Muscle layer of duodenum (tissue), 2 donors: ENCODE data around the gene CRAMP1.
A peak's percentile ranks its signal among the peaks of the same experiment; 100 is the strongest.

ENCODE experiments used
- H3K27ac ChIP-seq: one replicate; pipeline ENCODE4 v1.7.0; 2013; ENCODE audit warnings: mild to moderate bottlenecking, low read length
- H3K27me3 ChIP-seq: one replicate; pipeline ENCODE4 v1.7.0; 2013; ENCODE audit warnings: low read depth, mild to moderate bottlenecking, control low read depth, low read length
- H3K36me3 ChIP-seq, 2 donors: one replicate each; pipeline ENCODE4 v1.7.0; 2013; ENCODE audit warnings: low read length in 2 of 2, control low read depth in 1 of 2, mild to moderate bottlenecking in 1 of 2; ENCODE audit not compliant: insufficient read depth in 2 of 2, control insufficient read depth in 1 of 2
- H3K4me1 ChIP-seq, 2 donors: one replicate each; pipeline ENCODE4 v1.7.0; 2013; ENCODE audit warnings: low read length in 2 of 2, mild to moderate bottlenecking in 2 of 2, control low read depth in 1 of 2, moderate library complexity in 1 of 2; ENCODE audit not compliant: insufficient read depth in 2 of 2, control insufficient read depth in 1 of 2
- H3K4me3 ChIP-seq, 2 donors: one replicate each; pipeline ENCODE4 v1.7.0; 2013; ENCODE audit warnings: low read length in 2 of 2, low read depth in 1 of 2, mild to moderate bottlenecking in 1 of 2
- H3K9me3 ChIP-seq, 2 donors: one replicate each; pipeline ENCODE4 v1.7.0; 2013; ENCODE audit warnings: low read length in 2 of 2, control low read depth in 1 of 2, mild to moderate bottlenecking in 1 of 2; ENCODE audit not compliant: control insufficient read depth in 1 of 2
- donor health status: healthy.

CRAMP1 gene

DNA sequence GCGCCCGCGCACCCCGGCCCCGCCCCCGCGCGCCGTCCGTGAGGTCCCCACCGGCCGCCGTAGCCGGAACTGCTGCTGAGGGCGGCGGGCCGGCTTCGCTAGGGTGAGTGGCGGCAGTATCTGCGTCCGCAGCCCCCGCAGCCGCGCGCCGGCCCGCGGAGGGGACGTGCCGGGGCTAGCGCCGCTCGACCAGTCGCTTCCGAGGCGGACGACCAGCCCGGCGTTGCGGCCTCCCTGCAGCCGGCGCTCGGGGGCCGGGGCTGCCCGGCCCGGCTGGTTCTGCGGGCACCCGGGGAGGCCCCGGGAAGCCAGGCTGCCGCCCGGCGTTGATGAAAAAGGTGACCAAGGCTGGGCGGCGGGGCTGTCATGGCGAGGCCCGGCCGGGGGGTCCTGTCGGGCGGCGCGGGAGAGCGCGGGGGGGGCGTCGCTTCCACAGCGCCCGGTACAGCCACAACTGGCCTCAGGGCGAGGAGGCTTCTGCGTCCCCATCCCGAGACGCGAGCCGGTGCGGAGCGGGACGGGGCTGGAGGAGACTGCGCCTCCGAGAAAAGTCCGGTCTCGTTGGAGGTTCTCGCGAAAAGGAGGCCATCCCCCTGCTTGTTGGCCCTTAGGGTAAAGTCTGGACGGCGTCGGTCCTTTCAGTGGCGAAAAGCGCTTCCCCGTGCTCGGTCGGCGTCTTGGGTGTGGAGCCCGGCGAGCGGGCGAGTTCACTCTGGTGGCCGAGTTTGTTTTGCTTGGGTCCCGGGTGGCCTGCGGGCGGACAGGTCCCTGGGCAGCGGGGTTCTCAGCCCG lies at the start of gene CRAMP1:
Gene CRAMP1, plus strand, starts transcription at position 41 of the 792 bp plus-strand sequence. CDS start 2,280 bp downstream, outside the sequence.
- Histone ChIP-seq H3K4me1 (peaks cover 8 to 39% of the 10 kb centered on the region in 2 donors), H3K9me3 (no peaks in the 10 kb centered on the region), H3K27me3 (no peaks in the 10 kb centered on the region), H3K4me3 (peak within 1 kb of the TSS; percentile 66 to 88), H3K36me3 (peaks cover 6 to 10% of the 10 kb centered on the region in 2 donors), H3K27ac (peak within 1 kb of the TSS; percentile 45)

DNA sequence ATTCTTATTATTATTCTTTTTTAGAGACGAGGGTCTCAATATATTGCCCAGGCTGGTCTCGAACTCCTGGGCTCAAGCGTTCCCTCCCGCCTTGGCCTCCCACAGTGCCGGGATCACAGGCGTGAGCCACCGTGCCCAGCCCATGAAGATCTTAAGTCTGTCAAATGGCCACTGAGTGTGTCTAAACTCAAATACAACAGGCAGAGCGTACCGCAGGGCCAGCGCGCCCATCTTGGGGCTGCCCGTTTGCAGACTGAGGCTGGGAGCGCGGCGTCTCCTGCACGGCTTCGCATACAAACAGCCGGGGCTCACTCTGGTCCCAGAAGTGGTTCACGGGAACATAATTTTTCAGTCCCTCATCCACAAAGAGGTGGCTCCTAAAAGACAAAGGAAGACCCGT lies 48.4 kb upstream of the CRAMP1 start:
- Histone ChIP-seq H3K4me3 (no peak overlapping the region), H3K36me3 (peaks cover 10 to 45% of the 10 kb centered on the region in 2 donors), H3K4me1 (no peaks in the 10 kb centered on the region), H3K27ac (no peak overlapping the region), H3K27me3 (no peaks in the 10 kb centered on the region), H3K9me3 (no peaks in the 10 kb centered on the region)

DNA sequence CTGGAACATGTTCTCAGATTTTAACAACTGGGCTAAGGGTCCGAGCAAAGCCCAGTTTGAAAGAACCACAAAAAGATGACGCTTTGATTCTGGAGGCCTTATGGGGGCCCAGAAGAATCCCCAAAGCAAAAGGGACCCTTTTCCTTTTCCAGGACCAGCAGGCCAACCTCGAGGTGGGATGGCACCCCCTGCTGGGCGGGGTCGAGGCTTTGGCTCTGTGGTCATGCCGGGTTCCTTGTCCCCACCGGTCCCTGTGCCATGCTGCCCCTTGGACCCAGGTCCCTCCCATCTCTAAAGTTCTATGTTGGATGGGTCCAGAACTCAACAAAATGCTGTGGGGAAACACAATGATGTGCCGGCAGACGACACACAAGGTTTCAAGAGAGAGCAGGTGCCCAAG lies 47.8 kb upstream of the CRAMP1 start:
- no peak overlapping the region for H3K4me3 ChIP-seq
- H3K27me3 ChIP-seq = no peaks in the 10 kb centered on the region
- no peaks in the 10 kb centered on the region for H3K9me3 ChIP-seq
- no peak overlapping the region for H3K27ac ChIP-seq
- H3K4me1 ChIP-seq = no peaks in the 10 kb centered on the region
- H3K36me3 ChIP-seq = peaks cover 10 to 39% of the 10 kb centered on the region in 2 donors

DNA sequence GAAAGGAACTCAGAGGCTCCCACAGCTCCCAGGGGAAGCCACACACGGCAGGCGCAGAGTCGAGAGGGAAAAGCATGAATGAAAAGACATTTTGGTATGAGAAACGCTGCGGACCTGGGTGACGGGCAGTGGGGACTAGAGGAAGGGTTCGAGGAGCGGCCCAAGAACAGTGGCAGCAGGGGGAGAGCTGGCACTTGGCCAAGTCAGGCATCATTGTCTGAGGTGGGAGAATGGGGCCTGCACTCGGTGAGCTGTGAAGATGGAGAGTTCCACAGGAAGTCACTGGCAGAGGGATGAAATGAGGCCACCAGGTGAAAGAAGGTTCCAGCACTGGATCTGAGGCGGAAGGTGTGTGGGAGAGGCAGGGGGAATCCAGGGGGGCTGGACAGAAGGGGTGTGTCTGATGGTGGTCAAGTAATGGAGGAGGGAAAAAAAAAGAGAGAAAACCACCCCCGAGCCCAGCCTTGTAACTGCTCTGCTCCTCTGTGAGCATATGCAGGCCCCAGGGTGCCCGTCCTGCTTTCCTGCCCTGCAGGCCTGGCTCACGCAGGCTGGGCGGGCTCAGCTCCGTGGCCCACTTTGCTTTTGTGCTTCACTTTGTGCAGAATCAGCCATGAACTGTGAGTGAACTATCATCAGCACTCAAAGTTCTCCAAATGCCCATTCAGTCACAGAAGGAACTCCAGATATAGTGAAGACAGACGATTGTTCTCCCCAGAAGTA lies 46.9 kb upstream of the CRAMP1 start:
- Histone ChIP-seq H3K36me3 (peaks cover 3 to 34% of the 10 kb centered on the region in 2 donors), H3K4me1 (no peaks in the 10 kb centered on the region)

DNA sequence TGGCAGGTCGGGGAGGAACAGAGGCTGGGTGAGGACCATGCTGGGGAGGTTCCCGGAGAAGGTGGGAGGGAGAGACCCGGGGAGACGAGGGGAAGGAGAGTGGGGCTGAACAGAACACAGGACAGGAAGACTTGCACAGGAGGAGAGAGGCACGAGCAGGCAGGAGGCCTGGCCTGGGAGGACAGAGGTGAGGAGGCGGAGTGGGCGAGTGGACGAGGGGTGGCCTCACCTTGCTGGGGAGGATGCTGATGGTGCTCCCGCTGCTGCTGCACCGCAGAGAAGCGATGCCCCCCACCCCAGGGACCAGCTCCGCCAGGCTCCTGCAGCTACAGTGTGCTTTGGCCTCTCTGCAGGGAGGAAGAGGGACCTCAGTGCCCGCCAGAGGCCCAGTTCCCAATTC lies 44.2 kb upstream of the CRAMP1 start:
- Histone ChIP-seq H3K4me1 (no peaks in the 10 kb centered on the region), H3K27me3 (no peaks in the 10 kb centered on the region), H3K27ac (no peak overlapping the region), H3K36me3 (peaks cover 0 to 16% of the 10 kb centered on the region in 2 donors), H3K4me3 (no peak overlapping the region), H3K9me3 (no peaks in the 10 kb centered on the region)

More for the DNA sequence above, 46.9 kb upstream of the CRAMP1 start:
- Histone ChIP-seq H3K4me3 (no peak overlapping the region), H3K27me3 (no peaks in the 10 kb centered on the region), H3K9me3 (no peaks in the 10 kb centered on the region), H3K27ac (no peak overlapping the region)

DNA sequence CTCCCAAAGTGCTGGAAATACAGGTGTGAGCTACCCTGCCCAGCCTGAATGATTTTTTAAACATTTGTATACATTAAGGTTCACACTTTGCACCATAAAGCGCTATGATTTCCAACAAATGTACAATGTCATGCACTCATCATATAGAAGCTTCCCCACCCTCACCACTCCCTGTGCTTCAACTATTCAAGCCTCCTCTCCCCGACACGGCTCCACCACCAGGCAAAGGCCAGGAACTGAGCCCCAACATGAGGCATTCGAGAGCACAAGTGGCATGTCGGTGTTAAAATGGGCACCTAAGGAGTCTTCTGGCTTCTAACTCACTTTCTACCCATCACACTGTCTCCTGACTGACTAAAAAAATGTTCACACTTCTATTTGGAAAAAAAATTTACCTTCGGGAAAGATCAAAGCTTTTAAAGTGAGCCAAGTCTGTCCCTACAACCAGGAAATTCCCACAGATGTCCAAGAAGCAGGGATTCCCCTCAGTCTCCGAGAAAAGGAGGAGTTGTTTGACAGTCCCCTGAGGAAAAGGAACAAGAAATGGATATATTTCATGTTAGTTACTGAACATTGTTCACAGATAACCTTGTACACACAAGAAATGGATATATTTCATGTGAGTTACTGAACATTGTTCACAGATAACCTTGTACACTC lies 41.0 kb upstream of the CRAMP1 start:
- Histone ChIP-seq H3K36me3 (peaks cover 0 to 10% of the 10 kb centered on the region in 2 donors), H3K27me3 (no peaks in the 10 kb centered on the region), H3K9me3 (no peaks in the 10 kb centered on the region), H3K4me1 (no peaks in the 10 kb centered on the region), H3K4me3 (no peak overlapping the region), H3K27ac (no peak overlapping the region)

DNA sequence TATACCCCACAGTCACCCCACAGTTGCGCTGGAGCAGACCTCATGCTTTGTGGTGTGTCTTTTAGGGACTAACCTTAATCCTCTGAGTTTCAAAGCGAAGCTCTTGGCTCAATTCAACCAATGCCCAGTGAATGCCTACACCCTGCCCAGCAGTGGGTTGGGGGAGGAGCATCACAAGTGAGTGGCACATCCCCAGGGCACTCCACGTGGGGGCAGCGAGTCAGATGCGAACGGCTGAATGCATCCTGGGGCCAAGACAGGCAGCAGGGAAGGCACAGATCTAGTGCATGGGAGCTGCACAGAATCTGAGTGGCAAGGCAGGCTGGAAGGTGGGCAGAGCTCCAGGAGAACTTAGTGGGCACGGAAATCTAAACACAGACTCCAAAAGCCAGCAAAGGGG lies 39.5 kb upstream of the CRAMP1 start:
- no peaks in the 10 kb centered on the region for H3K4me1 ChIP-seq
- H3K36me3 ChIP-seq = peaks cover 0 to 19% of the 10 kb centered on the region in 2 donors
- H3K4me3 ChIP-seq = no peak overlapping the region
- no peaks in the 10 kb centered on the region for H3K9me3 ChIP-seq
- H3K27ac ChIP-seq = no peak overlapping the region
- no peaks in the 10 kb centered on the region for H3K27me3 ChIP-seq

DNA sequence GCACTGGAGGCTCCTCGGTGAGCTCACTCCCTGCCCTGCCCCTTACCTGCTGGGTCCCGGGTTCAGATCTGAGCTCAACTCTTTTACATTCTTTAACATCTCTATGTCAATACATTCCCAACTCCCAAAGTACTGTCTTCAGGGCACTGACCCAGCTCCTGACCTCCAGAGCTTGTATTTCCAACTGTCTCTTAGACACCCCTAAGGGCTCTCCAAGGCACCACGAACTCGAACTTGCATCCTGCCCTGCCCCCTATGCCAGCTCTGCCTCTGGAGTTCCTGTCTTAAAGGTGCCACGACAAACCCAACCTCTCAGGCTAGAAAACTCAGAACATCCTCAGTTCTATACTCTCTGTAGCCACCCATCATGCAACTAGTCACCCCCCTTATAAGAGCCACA lies 38.9 kb upstream of the CRAMP1 start:
- H3K27ac ChIP-seq = no peak overlapping the region
- H3K4me3 ChIP-seq = no peak overlapping the region
- H3K27me3 ChIP-seq = no peaks in the 10 kb centered on the region
- H3K9me3 ChIP-seq = no peaks in the 10 kb centered on the region
- no peaks in the 10 kb centered on the region for H3K4me1 ChIP-seq
- peaks cover 0 to 19% of the 10 kb centered on the region in 2 donors for H3K36me3 ChIP-seq

- no peaks in the 10 kb centered on the region for H3K9me3 ChIP-seq
- H3K36me3 ChIP-seq = peaks cover 2 to 32% of the 10 kb centered on the region in 2 donors
- no peaks in the 10 kb centered on the region for H3K27me3 ChIP-seq
- H3K4me3 ChIP-seq = no peak overlapping the region
- no peaks in the 10 kb centered on the region for H3K4me1 ChIP-seq
- no peak overlapping the region for H3K27ac ChIP-seq
Measured at GRCh38 chr16:1575578-1575977, 36.6 kb upstream of the CRAMP1 start.

- Histone ChIP-seq H3K9me3 (no peaks in the 10 kb centered on the region), H3K27ac (no peak overlapping the region), H3K4me1 (no peaks in the 10 kb centered on the region), H3K27me3 (no peaks in the 10 kb centered on the region), H3K36me3 (peaks cover 11 to 54% of the 10 kb centered on the region in 2 donors), H3K4me3 (no peak overlapping the region)
Measured at GRCh38 chr16:1579214-1579613, 32.9 kb upstream of the CRAMP1 start.

- no peaks in the 10 kb centered on the region for H3K27me3 ChIP-seq
- no peak overlapping the region for H3K27ac ChIP-seq
- H3K4me1 ChIP-seq = no peaks in the 10 kb centered on the region
- no peak overlapping the region for H3K4me3 ChIP-seq
- H3K36me3 ChIP-seq = peaks cover 19 to 63% of the 10 kb centered on the region in 2 donors
- H3K9me3 ChIP-seq = no peaks in the 10 kb centered on the region
Measured at GRCh38 chr16:1580256-1580655, 31.9 kb upstream of the CRAMP1 start.
